NK-92 (cell line): ENCODE results near the gene CAMKMT.
"Not testable (repeated sequence)": the region's sequence is repeated elsewhere in the genome, so short reads cannot be mapped to it uniquely, and the experiment has no call there.

Source experiments
- DNase-seq: peaks from one replicate; lab custom pipeline; 2025; ENCODE audit not compliant: unreplicated experiment; lab: John Stamatoyannopoulos, UW

Gene CAMKMT

GRCh38 chr2:44495544-44495943 is 133.8 kb downstream of the CAMKMT start:
- no peak for DNase-seq

DNA sequence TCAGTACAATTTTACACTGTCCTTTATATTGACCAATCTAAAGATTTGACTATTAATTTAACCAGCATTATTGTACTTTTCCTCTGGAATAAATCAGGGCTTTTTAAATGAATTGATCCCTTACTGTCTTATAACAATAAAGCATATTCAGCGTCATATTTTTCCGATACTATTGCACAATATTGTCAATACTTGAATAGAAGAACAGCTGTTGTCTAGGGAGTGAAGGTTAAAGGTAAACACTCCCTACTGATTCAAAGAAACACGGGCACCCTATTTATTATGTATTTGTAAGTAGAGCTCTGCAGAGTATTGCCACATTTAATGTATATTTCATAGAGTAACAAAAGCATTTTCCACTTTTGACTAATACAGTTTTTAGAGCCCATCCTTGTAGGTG is 134.4 kb downstream of the CAMKMT start:
- DNase-seq, result no peak

- no peak for DNase-seq
Measured at GRCh38 chr2:44498551-44498950, 136.8 kb downstream of the CAMKMT start.

- DNase-seq, result not testable (repeated sequence)
Measured at GRCh38 chr2:44505664-44506063, 143.9 kb downstream of the CAMKMT start.

DNA sequence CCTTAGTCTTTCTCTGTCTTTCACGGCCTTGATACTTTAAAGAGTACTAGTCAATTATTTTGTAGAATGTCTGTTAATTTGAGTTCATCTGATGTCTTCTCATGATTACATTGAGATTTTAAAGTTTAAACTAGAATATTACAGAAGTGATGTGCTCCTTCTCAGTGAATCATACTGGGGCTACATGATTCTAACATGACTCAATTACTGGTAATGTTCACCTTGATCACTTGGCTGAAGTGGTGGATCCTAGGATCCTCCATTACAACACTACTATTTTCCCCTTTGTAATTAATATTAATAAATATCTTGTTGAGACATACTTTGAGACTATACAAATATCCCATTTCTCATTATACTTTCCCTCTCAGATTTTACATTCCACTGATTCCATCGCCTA is 148.5 kb downstream of the CAMKMT start:
- DNase-seq, result no peak

- no peak for DNase-seq
Measured at GRCh38 chr2:44515416-44515815, 153.7 kb downstream of the CAMKMT start.

GRCh38 chr2:44519026-44519425 is 157.3 kb downstream of the CAMKMT start:
- DNase-seq, result no peak

DNA sequence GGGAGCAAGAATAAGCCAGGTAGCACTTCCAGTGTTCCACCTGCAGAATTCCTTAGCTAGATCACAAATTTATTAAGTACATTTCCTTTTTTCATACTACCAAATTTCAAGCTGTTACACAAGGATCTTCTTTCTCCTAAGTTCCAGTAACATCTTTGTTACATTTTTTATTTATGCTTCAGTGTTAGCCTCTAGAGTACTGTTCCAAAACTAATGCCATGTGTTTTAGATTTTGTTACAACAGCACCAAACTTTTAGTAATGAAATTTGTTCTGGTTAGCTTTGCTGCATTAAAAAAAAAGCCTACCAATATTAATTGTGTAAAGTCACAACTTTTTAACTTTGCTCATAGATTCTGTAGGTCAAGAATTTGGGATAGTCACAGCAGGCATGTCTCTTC is 161.1 kb downstream of the CAMKMT start:
- no peak for DNase-seq

DNA sequence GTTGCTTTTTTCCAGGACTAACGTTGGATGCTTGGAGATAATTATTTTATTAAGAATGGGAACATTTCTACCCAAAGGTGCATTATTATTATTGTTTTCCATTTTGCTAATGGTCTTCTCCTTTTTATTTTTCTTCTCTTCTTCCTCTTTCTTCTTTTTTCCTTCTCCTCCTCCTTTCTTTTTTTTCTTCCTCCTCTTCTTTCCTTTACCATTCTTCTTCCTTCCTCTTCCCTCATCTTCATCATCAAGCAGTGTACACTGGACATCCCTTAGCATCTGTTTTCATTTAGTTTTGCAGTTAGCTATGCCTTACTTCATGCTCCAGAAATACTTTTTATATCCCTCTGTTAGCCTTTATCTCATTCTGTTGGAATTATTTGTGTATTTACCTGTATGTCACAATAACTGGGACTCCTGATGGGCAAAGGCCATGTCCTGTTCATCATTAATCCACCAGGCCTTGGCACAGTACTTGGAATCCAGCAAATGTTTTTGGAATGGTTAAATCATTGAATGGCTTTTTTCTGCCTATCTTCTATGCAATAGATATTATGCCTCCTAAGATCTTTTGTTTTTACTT is 162.7 kb downstream of the CAMKMT start:
- no peak for DNase-seq

DNA sequence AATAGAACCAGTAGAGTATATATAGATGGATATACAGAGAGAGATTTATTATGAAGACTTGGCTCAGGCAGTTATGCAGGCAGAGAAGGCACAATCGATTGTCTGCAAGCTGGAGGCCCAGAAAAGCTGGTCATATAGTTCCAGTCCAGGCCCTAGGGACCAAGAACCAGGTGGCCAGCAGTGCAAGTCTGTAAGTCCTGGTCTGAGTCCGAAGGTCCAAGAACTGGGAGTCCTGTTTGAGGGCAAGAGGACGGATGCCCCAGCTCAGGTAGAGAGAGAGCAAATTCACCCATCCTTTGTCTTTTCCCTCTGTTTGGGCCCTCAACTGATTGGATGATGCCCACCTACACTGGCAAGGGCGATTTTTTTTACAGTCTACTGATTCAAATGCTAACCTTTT is 164.6 kb downstream of the CAMKMT start:
- no peak for DNase-seq

- no peak for DNase-seq
Measured at GRCh38 chr2:44528595-44528994, 166.8 kb downstream of the CAMKMT start.

GRCh38 chr2:44529448-44529847 is 167.7 kb downstream of the CAMKMT start:
- no peak for DNase-seq

- DNase-seq, result no peak
Measured at GRCh38 chr2:44531289-44531688, 169.5 kb downstream of the CAMKMT start.

DNA sequence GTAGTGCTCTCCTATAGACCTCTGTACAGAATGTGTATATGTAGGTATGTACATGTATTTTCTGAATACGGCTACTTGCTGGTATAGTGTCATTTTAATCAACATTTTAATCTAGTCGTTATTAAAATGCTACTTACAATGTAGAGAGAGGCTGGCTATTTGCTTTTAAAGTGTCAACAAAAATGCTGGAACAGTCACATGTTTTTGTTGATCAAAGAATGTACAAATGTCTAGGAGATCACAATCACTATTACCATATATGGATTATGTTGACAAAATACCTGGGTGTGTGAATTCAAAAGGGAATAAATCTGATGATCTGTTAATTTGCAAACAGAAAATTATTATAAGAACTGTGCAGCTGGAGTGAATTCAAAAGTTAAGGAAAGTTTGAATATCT is 170.3 kb downstream of the CAMKMT start:
- no peak for DNase-seq

- DNase-seq, result no peak
Measured at GRCh38 chr2:44533508-44533907, 171.8 kb downstream of the CAMKMT start.

DNA sequence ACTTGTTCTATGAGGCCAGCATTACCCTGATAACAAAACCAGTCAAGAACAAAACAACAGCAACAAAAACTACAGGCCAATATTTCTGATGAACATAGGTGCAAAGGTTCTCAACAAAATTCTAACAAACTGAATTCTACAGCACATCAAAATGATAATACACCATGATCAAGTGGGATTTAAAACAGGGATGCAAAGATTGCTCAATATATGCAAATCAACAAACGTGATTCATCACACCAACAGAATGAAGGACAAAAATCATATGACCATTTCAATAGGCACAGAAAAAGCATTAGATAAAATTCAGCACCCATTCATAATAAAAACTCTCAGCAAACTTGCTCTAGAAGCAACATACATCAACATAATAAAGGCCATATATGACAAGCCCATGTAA is 173.6 kb downstream of the CAMKMT start:
- DNase-seq, result no peak

- DNase-seq, result no peak
Measured at GRCh38 chr2:44537264-44537663, 175.5 kb downstream of the CAMKMT start.

GRCh38 chr2:44542520-44542919 is 180.8 kb downstream of the CAMKMT start:
- no peak for DNase-seq

GRCh38 chr2:44543773-44544725 is 182.3 kb downstream of the CAMKMT start:
- DNase-seq, result no peak

GRCh38 chr2:44545005-44545404 is 183.3 kb downstream of the CAMKMT start:
- no peak for DNase-seq

DNA sequence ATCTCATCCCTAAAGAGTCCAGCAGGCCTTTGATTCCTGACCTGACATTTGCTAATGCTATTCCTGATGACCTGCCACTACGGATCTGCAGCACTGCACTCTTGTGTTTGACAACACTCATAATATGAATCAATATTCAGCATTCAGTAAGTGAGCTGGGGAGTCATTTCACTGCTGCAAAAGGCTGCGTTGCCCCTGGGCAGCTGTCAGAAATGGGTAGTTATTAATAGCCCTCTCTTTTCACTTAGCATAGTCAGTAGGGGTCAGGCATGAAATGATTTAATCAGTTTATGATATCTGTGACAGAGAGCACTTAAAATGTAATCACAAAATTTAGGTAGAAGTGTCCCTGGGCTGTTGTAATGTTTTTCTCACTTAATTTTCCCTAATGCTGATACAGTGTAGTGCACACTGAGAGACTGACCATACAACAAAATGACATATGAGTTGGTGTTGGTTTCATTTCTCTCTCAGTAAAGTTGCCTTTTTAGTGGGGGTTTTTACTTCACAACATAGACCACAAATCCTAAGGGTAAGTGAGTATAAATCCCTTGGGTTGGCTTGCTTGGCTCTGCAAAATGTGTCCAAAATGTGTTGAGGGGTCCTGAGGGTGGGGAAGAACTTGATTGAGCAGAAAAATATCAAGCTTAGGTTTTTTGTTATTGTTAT is 184.8 kb downstream of the CAMKMT start:
- DNase-seq, result no peak

DNA sequence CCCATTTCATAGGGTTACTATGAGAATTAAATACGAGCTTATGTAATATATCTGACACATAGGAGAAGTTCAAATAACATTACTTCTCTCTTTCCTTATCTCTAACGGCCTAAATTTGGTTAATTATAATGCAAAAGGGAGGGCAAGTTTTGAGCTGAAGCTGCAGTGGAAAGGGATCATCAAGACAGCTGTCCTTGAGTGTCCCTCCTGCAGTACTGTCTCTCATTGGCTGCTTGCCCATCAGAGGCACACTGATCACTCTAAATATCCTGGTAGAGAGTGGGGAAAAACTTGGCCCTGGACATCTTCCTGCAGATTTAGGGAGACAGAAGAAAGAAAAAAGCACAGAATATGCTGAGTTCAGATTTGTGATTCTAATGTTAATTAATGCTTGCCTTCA is 186.0 kb downstream of the CAMKMT start:
- DNase-seq, result no peak
